Testis (tissue), 3 donors: ENCODE measurements around the gene WNT11. TPM values are rescaled to one million over a fixed set of nuclear protein-coding genes. Genes with fewer than 3 reads are reported as not detected.

Experiments used
- DNase-seq: peaks from one replicate; pipeline ENCODE4 v3.0.0-alpha.2; 2019
- H3K27ac ChIP-seq, 2 donors: fragments of 200-600 bp; sonication (generic); one replicate each; pipeline ENCODE4 v1.5.1; 2019
- H3K27me3 ChIP-seq: fragments of 200-600 bp; sonication (generic); one replicate; pipeline ENCODE4 v1.5.1; 2019
- H3K36me3 ChIP-seq: fragments of 200-600 bp; sonication (generic); one replicate; pipeline ENCODE4 v1.5.1; 2017; ENCODE audit warnings: low read depth; ENCODE audit errors: missing control alignments
- H3K4me1 ChIP-seq: fragments of 200-600 bp; sonication (generic); one replicate; pipeline ENCODE4 v1.5.1; 2019
- H3K4me3 ChIP-seq, 2 donors: fragments of 200-600 bp; sonication (generic); one replicate each; pipeline ENCODE4 v1.5.1; 2017 to 2019
- H3K9me3 ChIP-seq: fragments of 200-600 bp; sonication (generic); one replicate; pipeline ENCODE4 v1.5.1; 2017
- CTCF ChIP-seq, 3 experiments: fragments of 450-650 bp in 2 of 3; fragments of 200-600 bp in 1 of 3; sonication (generic) in 1 of 3; IDR thresholded peaks; one replicate each; pipeline ENCODE4 v1.5.1; 2016 to 2019; ENCODE audit warnings: antibody characterized with exemption in 3 of 3, mild to moderate bottlenecking in 2 of 3, moderate library complexity in 1 of 3
- POLR2A ChIP-seq: fragments of 450-650 bp; IDR thresholded peaks from one replicate; pipeline ENCODE4 v1.6.1; 2017; ENCODE audit warnings: antibody characterized with exemption, mild to moderate bottlenecking, moderate library complexity
- WGBS, 2 donors: methylation state at CpG; one replicate each; pipeline ENCODE4 v1.1.5; 2018; 5-methylcytosine and 5-hydroxymethylcytosine counted together
- intact Hi-C: fragments of 100-400 bp; cut with DNase I; formaldehyde crosslinking; loops from one replicate; pipeline ENCODE4 v1.15.1; 2023; ENCODE audit warnings: low total_unique reads
- polyA plus RNA-seq: library from polyadenylated mRNA; stranded (reverse); fragments of 350-450 nt; fragmentation: Illumina TruSeq; extraction: RNeasy Lipid Tissue Mini Kit (QIAGEN cat#74804); gene quantifications from one replicate; pipeline ENCODE4 v1.2.3, GENCODE V29; 2014; ENCODE audit warnings: low read depth, low replicate concordance; ENCODE audit not compliant: insufficient read depth
- total RNA-seq, 2 donors: library from RNA; depleted of rRNA; stranded (reverse); fragments of >200 nt; gene quantifications; one replicate each; pipeline ENCODE4 v1.2.3, GENCODE V29; 2016

The WNT11 gene
- total and polyA plus RNA-seq, 3 donors from 2014 or later, result 2.7 to 4.3 (median 2.8) TPM

GRCh38 chr11:76151556-76152085 is 54.7 kb downstream of the WNT11 start:
- Histone ChIP-seq H3K27ac (no peak overlapping the region), H3K36me3 (no peaks in the 10 kb centered on the region), H3K4me3 (peak overlapping the region; percentile 40 to 58), H3K9me3 (no peaks in the 10 kb centered on the region), H3K4me1 (peaks cover 11% of the 10 kb centered on the region), H3K27me3 (no peaks in the 10 kb centered on the region)
- no peak for TF ChIP-seq POLR2A
- TF ChIP-seq CTCF (IDR thresholded peaks at IDR 0.05), result no peak
- WGBS, 2 donors, result 53 to 57% methylated on average over 5 of the region's 5 CpGs
- intact Hi-C loops, result loop anchor here (10.0 kb wide), 1 partner anchor 257 kb away; no protein-coding TSS in a partner anchor
- DNase-seq, result no peak

GRCh38 chr11:76150141-76150540 is 56.2 kb downstream of the WNT11 start:
- no peaks in the 10 kb centered on the region for H3K36me3 ChIP-seq
- no peak overlapping the region for H3K4me3 ChIP-seq
- peaks cover 11% of the 10 kb centered on the region for H3K4me1 ChIP-seq
- intact Hi-C loops, result loop anchor here (10.0 kb wide), 1 partner anchor 255 kb away; no protein-coding TSS in a partner anchor
- H3K27me3 ChIP-seq, result no peaks in the 10 kb centered on the region
- WGBS, 2 donors, result 91 to 97% methylated on average over 4 of the region's 4 CpGs
- no peak overlapping the region for H3K27ac ChIP-seq
- TF ChIP-seq CTCF (IDR thresholded peaks at IDR 0.05) (no peak), POLR2A (no peak)
- DNase-seq, result no peak
- H3K9me3 ChIP-seq, result no peaks in the 10 kb centered on the region

GRCh38 chr11:76149713-76150112 is 56.6 kb downstream of the WNT11 start:
- no peaks in the 10 kb centered on the region for H3K27me3 ChIP-seq
- no peak overlapping the region for H3K4me3 ChIP-seq
- no peaks in the 10 kb centered on the region for H3K36me3 ChIP-seq
- no peaks in the 10 kb centered on the region for H3K9me3 ChIP-seq
- WGBS, 2 donors, result 90 to 96% methylated on average over 6 of the region's 6 CpGs
- DNase-seq, result no peak
- H3K4me1 ChIP-seq, result peaks cover 11% of the 10 kb centered on the region
- H3K27ac ChIP-seq, result no peak overlapping the region
- TF ChIP-seq CTCF (IDR thresholded peaks at IDR 0.05), result no peak
- no peak for TF ChIP-seq POLR2A
- intact Hi-C loops, result loop anchor here (10.0 kb wide), 1 partner anchor 255 kb away; no protein-coding TSS in a partner anchor

- WGBS, 2 donors, result 80 to 84% methylated on average over 17 of the region's 17 CpGs
- TF ChIP-seq POLR2A (no peak), CTCF (IDR thresholded peaks at IDR 0.05) (no peak)
Measured at GRCh38 chr11:76148941-76149613, 57.2 kb downstream of the WNT11 start.

More at GRCh38 chr11:76148941-76149613, 57.2 kb downstream of the WNT11 start:
- no peak for DNase-seq
- intact Hi-C loops, result no loop called here
- H3K9me3 ChIP-seq, result no peaks in the 10 kb centered on the region
- peaks cover 11% of the 10 kb centered on the region for H3K4me1 ChIP-seq
- no peak overlapping the region for H3K27ac ChIP-seq
- H3K27me3 ChIP-seq, result no peaks in the 10 kb centered on the region
- no peak overlapping the region for H3K4me3 ChIP-seq
- no peaks in the 10 kb centered on the region for H3K36me3 ChIP-seq
